SJCRH30 (cell line): ENCODE results near the gene UBL4A. TPM values are rescaled to one million over a fixed set of nuclear protein-coding genes. Genes with fewer than 3 reads are reported as not detected.
"Not testable (repeated sequence)": the region's sequence is repeated elsewhere in the genome, so short reads cannot be mapped to it uniquely, and the experiment has no call there.

ENCODE experiments used
- DNase-seq, 2 experiments: peaks; one replicate each; pipeline ENCODE4 v3.0.0-alpha.2; 2015 to 2020
- H3K27ac ChIP-seq: fragments of 250-450 bp; sonication (Bioruptor Pico); 2 replicates; pipeline ENCODE4 v1.5.1; 2020; ENCODE audit warnings: mild to moderate bottlenecking, moderate library complexity
- H3K27me3 ChIP-seq: fragments of 250-450 bp; sonication (Bioruptor Pico); 2 replicates; pipeline ENCODE4 v1.5.1; 2020; ENCODE audit warnings: mild to moderate bottlenecking, moderate library complexity
- H3K36me3 ChIP-seq: fragments of 250-450 bp; sonication (Bioruptor Pico); 2 replicates; pipeline ENCODE4 v1.5.1; 2020; ENCODE audit warnings: mild to moderate bottlenecking, moderate library complexity
- H3K4me1 ChIP-seq: fragments of 250-450 bp; sonication (Bioruptor Pico); 2 replicates; pipeline ENCODE4 v1.5.1; 2020; ENCODE audit warnings: mild to moderate bottlenecking, moderate library complexity
- H3K4me3 ChIP-seq: fragments of 250-450 bp; sonication (Bioruptor Pico); 2 replicates; pipeline ENCODE4 v1.5.1; 2020; ENCODE audit warnings: mild to moderate bottlenecking, moderate library complexity
- H3K9me3 ChIP-seq: fragments of 250-450 bp; sonication (Bioruptor Pico); replicated peaks from 2 replicates; pipeline ENCODE4 v1.5.1; 2020; ENCODE audit warnings: mild to moderate bottlenecking, moderate library complexity
- total RNA-seq: library from RNA; depleted of rRNA; stranded (reverse); fragments of >200 nt; shearing (Covaris generic); gene quantifications from 2 replicates; pipeline ENCODE4 v1.2.3, GENCODE V29; 2014

Gene UBL4A
- total RNA-seq, 1 experiment from 2014 or later = 39.4 TPM

DNA sequence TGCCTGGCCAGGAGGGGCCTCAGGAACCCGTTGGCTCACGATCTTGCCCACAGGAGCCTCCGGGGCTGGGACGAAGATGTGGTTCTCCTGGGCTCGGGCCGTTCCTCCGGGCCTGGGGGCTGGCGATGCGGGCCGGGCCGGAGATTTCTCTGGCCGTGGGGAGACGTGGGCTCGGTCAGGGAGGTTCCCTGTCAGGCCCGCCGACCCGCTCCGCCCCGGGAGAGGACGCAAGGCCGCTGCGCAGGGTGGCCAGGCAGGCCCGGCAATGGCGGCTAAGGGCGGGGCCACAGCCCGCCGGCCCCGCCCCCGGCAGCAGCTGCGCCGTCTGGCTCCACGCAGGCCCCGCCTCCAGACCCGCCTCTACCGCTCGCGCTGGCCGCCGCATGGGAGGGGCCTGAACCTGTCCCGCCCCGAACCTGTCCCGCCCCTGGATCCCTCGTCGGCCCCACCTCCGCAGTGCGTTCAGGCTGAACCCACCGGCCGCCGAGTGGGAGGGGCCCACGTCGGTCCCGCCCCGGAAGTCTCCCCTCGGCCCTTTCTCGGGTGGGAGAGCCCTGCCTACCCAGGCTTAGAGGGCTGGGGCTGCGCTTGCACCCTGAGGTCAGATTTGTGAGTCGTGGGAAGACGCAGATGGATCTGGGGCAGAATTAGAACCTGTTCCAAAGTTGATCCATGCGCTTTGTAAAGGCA, 29.7 kb upstream of the UBL4A start, which contains the start of gene FAM3A:
Gene FAM3A, minus strand, starts transcription at position 267 of the 690 bp plus-strand sequence. CDS start 460 bp downstream, outside the sequence.
- H3K4me3 ChIP-seq = peak within 1 kb of the TSS; percentile 94
- H3K4me1 ChIP-seq = no peaks in the 10 kb centered on the region
- H3K27ac ChIP-seq = peak within 1 kb of the TSS; percentile 78
- H3K36me3 ChIP-seq = no peaks in the 10 kb centered on the region
- no peaks in the 10 kb centered on the region for H3K9me3 ChIP-seq
- DNase-seq = peak; percentile 89 to 92
- no peaks in the 10 kb centered on the region for H3K27me3 ChIP-seq

GRCh38 chrX:154515090-154515965, 28.9 kb upstream of the UBL4A start:
- Histone ChIP-seq H3K4me3 (peak overlapping the region; percentile 94), H3K27me3 (no peaks in the 10 kb centered on the region), H3K27ac (peak overlapping the region; percentile 78), H3K36me3 (no peaks in the 10 kb centered on the region), H3K4me1 (no peaks in the 10 kb centered on the region), H3K9me3 (no peaks in the 10 kb centered on the region)
- no peak for DNase-seq

DNA sequence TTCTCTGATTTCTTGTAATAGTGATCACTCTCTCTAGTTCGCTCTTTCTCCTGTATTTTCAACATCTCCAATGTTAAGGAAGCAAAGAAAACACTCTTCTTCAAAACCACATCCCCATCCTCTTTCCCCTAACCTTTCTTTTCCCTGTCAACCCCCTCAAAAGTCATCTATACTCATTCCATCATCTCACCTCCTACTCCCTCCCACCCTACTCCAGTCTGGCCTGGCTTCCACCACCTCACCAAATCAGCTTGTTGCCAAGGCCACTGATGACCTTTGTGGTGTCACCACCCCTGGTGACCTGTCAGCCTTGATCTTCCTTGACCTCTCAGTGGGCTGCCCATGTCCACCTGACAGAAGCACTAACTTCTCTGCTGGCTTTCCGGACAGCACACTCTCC, 27.3 kb upstream of the UBL4A start:
- H3K9me3 ChIP-seq = no peaks in the 10 kb centered on the region
- H3K27ac ChIP-seq = no peak overlapping the region
- H3K4me1 ChIP-seq = no peaks in the 10 kb centered on the region
- H3K27me3 ChIP-seq = no peaks in the 10 kb centered on the region
- DNase-seq = no peak
- H3K4me3 ChIP-seq = no peak overlapping the region
- no peaks in the 10 kb centered on the region for H3K36me3 ChIP-seq

GRCh38 chrX:154512879-154513553, 26.6 kb upstream of the UBL4A start:
- H3K27ac ChIP-seq = no peak overlapping the region
- no peaks in the 10 kb centered on the region for H3K36me3 ChIP-seq
- no peak overlapping the region for H3K4me3 ChIP-seq
- no peaks in the 10 kb centered on the region for H3K4me1 ChIP-seq
- no peaks in the 10 kb centered on the region for H3K27me3 ChIP-seq
- DNase-seq = no peak
- no peaks in the 10 kb centered on the region for H3K9me3 ChIP-seq

DNA sequence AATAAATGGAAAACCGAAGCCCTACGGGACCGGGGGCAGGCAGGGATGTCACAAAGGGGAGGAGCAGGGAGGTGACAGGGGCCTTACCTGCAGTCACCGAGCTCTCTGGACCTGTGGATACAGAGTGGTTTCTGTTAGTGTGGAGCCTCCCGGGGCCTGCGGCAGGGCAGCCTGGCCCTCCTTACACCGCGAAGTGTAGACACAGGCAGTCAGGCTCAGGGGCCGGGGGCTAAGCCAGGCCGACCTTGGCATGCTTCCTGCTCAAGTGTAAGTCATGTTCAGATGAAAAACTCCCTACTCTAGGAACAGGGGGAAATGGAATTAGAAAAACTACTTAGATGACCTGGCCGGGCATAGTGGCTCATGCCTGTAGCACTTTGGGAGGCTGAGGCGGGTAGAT, 25.3 kb upstream of the UBL4A start:
- H3K27ac ChIP-seq = no peak overlapping the region
- H3K9me3 ChIP-seq = no peaks in the 10 kb centered on the region
- H3K4me1 ChIP-seq = no peaks in the 10 kb centered on the region
- no peak overlapping the region for H3K4me3 ChIP-seq
- H3K27me3 ChIP-seq = no peaks in the 10 kb centered on the region
- H3K36me3 ChIP-seq = no peaks in the 10 kb centered on the region
- no peak for DNase-seq

GRCh38 chrX:154509455-154509854, 23.0 kb upstream of the UBL4A start:
- H3K27me3 ChIP-seq = no peaks in the 10 kb centered on the region
- H3K27ac ChIP-seq = no peak overlapping the region
- DNase-seq = no peak
- no peaks in the 10 kb centered on the region for H3K4me1 ChIP-seq
- no peaks in the 10 kb centered on the region for H3K36me3 ChIP-seq
- no peak overlapping the region for H3K4me3 ChIP-seq
- no peaks in the 10 kb centered on the region for H3K9me3 ChIP-seq

DNA sequence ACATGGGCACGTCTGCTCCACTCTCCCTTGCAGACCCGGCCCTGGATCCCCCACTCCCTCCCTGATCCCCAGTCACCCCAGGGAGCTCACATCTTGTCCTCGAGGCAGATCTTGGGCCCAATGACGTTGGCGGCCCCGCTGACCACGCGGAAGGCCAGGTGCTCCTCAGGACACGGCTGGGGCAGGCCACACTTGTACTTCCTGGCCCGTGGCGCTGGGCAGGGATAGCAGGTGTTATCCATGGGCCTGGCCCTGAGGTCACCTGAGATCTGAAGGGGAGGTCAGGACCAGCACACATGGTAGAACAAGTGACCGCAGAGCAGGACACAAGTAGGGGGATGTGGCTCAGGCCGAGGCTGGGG, 21.9 kb upstream of the UBL4A start:
- Histone ChIP-seq H3K9me3 (no peaks in the 10 kb centered on the region), H3K4me1 (no peaks in the 10 kb centered on the region), H3K4me3 (no peak overlapping the region), H3K27ac (no peak overlapping the region), H3K36me3 (no peaks in the 10 kb centered on the region), H3K27me3 (no peaks in the 10 kb centered on the region)
- no peak for DNase-seq

DNA sequence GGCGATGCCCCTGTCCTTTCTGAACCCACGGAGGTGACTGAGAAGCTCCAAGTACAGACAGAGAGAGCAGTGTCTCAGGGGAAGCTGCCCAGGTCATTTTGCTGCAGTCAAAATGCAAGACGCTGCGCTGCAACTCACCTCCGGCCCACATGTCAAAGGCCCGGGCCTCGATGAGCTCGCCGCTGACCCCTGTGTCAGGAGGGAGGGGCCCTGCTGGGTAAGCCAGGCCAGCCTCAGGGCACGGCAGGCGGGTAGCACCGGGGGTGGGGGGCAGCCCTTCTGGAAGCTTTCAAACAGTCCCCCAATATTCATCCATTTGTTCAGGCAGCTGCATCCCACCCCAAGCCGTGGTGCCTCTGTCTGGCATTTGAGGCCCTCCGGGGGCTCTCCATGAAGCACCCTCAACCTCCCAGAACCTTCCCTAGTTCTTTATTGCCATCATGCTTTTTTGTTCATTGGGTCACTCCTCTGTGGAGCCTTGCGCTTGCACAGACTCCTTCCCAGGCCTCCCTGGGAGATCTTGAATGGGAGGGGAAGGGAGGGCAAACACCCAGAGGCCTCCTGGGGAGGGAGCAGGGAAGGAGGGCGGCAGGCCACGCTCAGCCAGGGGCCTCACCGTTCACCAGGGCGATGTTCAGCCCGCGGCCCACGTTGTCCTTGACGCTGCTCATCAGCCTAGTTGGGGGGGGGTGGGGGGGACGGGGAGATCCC, 21.4 kb upstream of the UBL4A start:
- no peaks in the 10 kb centered on the region for H3K36me3 ChIP-seq
- H3K27me3 ChIP-seq = no peaks in the 10 kb centered on the region
- no peak for DNase-seq
- H3K4me3 ChIP-seq = no peak overlapping the region
- no peak overlapping the region for H3K27ac ChIP-seq
- no peaks in the 10 kb centered on the region for H3K9me3 ChIP-seq
- H3K4me1 ChIP-seq = no peaks in the 10 kb centered on the region

DNA sequence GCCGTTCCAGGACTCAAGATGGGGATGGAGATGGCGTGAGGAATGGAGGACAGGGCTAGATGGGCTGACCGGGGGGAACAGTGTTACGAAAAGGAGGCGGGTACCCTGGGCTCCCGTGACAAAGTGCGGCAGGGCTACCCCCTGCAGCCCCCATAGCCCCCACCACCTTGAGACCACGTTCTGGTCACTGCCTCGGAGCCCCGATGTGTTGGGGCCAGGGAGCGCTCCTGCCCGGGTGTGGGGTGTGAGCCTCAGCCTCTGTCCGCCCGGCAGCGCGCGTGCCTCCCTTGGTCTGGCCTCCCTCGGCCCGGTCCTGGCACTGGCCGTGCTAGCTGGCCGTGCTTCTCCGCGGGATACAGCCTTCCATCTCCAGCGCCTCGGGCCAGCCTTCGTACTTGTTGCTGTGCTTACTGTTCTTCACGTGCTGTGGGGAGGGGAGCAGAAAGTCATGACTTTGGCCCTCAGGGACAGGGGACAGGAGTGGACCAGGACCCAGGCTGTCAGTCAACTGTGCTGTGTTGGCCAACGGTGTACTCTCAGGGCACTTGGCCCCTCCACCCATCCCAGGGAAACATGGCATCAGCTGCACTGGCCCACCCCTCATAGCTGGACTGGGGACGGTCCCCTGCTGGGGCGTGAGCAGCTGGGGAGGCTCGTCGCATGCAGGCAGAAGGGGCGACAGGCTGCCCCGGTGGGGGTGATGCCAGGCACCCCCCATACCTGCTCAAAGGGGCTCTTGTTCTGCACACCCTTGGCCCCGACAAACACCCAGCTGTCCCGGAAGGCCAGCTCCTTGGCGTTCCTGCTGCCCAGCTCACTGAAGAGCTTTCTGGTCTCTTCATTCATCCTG, 20.3 kb upstream of the UBL4A start:
- no peak for DNase-seq
- Histone ChIP-seq H3K27ac (no peak overlapping the region), H3K4me3 (no peak overlapping the region), H3K9me3 (no peaks in the 10 kb centered on the region), H3K4me1 (no peaks in the 10 kb centered on the region), H3K27me3 (no peaks in the 10 kb centered on the region), H3K36me3 (no peaks in the 10 kb centered on the region)

DNA sequence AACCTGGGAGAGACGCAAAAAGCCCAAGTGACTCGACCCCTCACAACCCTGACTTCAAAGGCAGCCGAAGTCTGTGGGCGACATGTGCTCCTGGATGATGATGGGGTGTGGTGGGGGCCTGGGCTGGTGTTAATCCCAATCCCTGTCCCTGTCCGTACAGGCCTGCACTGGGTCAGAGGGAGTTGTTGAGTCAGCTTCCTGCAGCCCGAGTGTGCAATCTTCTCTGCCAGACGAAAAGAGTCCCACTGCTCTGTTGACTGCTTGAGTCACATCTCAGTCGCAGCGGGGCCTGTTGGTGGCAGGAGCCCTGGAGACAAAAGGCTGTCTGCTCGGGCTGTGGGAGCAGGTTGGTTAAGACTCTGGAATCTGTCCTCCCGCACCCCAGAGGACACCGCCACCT, 19.3 kb upstream of the UBL4A start:
- Histone ChIP-seq H3K9me3 (no peaks in the 10 kb centered on the region), H3K27me3 (no peaks in the 10 kb centered on the region), H3K4me1 (no peaks in the 10 kb centered on the region), H3K36me3 (no peaks in the 10 kb centered on the region), H3K27ac (no peak overlapping the region), H3K4me3 (no peak overlapping the region)
- no peak for DNase-seq

GRCh38 chrX:154502989-154503388, 16.6 kb upstream of the UBL4A start:
- Histone ChIP-seq H3K4me1 (peaks cover 9% of the 10 kb centered on the region), H3K36me3 (no peaks in the 10 kb centered on the region), H3K4me3 (no peak overlapping the region), H3K9me3 (no peaks in the 10 kb centered on the region), H3K27ac (no peak overlapping the region), H3K27me3 (no peaks in the 10 kb centered on the region)
- DNase-seq = no peak

DNA sequence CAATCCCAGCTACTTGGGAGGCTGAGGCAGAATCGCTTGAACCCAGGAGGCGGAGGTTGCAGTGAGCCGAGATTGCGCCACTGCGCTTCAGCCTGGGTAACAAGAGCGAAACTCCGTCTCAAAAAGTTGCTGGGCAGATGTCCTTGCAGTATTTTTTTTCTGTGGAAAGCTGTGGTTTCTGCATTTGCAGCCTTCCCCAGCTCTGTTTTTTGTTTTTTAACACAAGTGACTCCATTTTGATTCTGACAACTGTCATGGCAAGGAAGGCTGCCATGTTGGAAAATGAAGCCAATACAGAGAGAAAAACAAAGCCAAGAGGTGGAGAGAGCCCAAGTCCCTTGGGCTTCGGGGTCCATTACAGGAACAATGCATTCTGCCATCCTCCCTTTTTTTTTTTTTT, 15.7 kb upstream of the UBL4A start:
- Histone ChIP-seq H3K27ac (no peak overlapping the region), H3K36me3 (no peaks in the 10 kb centered on the region), H3K9me3 (no peaks in the 10 kb centered on the region), H3K27me3 (no peaks in the 10 kb centered on the region), H3K4me1 (peaks cover 9% of the 10 kb centered on the region), H3K4me3 (no peak overlapping the region)
- DNase-seq = no peak

GRCh38 chrX:154501423-154501822, 15.0 kb upstream of the UBL4A start:
- not testable (repeated sequence) for H3K27ac ChIP-seq, H3K36me3 ChIP-seq, H3K4me1 ChIP-seq, H3K4me3 ChIP-seq, H3K9me3 ChIP-seq, DNase-seq, H3K27me3 ChIP-seq

GRCh38 chrX:154496591-154497137, 10.2 kb upstream of the UBL4A start:
- H3K9me3 ChIP-seq, H3K36me3 ChIP-seq, H3K27me3 ChIP-seq, H3K27ac ChIP-seq, H3K4me3 ChIP-seq, DNase-seq: not testable (repeated sequence)
- peaks cover 15% of the 10 kb centered on the region for H3K4me1 ChIP-seq
